ENCODE data around the gene MALT1.
"Not testable (repeated sequence)": the region's sequence is repeated elsewhere in the genome, so short reads cannot be mapped to it uniquely, and the experiment has no call there.

MALT1 gene

DNA sequence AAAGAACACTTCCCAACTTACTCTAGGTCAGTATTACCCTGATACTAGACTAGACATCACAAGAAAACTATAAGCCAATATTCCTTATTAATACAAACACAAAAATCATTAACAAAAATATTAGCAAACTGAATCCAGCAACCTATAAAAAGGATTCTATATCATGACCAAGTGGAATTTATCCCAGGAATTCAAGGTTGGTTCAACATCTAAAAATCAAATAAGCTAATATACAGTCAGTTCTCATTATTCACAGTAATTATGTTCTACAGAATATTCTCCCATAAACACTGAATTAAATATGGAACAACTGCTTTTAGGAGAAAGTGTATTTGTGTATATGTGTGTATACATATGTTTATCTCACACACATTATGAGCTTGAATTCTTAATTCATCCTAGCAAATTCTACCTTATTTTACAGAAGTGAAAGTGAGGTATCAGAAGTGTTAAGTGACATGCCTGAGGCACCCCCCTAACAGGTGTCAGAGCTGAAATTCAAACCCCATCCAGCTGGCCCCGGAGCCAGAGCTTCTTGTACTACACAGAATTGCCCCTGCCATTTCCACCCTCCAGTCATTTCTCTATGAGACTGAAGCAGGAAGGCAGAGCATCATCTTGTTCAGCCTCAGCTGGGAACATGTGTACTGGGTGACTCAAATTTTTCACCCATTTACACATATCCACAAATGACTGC, 77.8 kb downstream of the MALT1 start:
- Histone ChIP-seq H3K4me3 (ENCODE audit: low read length) (no peak overlapping the region), H3K27me3 (ENCODE audit: control insufficient read depth, insufficient read depth, low read length) (no peaks in the 10 kb centered on the region), H3K4me1 (ENCODE audit: control insufficient read depth, insufficient read depth, low read length) (no peaks in the 10 kb centered on the region), H3K9ac (ENCODE audit: low read depth, low read length) (no peak overlapping the region), H3K9me3 (replicated peaks; ENCODE audit: low read length) (no peaks in the 10 kb centered on the region), H3K4me2 (ENCODE audit: low read length) (no peak overlapping the region), H3K36me3 (ENCODE audit: insufficient read depth, low read length) (peaks cover 53% of the 10 kb centered on the region)

DNA sequence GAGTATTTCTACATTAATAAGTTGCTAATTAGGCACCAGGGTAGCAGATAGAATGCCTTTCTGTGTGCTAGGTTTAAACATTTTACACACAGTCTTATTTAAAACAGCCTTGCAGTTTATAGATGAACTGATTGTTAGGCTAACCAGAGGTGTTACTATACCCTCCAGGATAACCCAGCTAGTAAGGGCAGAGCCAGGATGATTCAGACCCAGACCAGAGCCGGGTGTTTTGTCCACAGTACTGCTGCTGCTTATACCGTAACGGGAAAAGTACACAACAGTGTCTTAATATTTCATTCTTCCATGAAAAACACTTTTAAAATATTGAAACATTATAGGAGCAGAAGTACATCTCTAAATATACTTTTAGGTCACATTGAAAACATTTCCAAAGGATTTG, 82.7 kb downstream of the MALT1 start:
- no peak overlapping the region for H3K9ac ChIP-seq (ENCODE audit: low read depth, low read length)
- peaks cover 7% of the 10 kb centered on the region for H3K27me3 ChIP-seq (ENCODE audit: control insufficient read depth, insufficient read depth, low read length)
- no peaks in the 10 kb centered on the region for H3K4me1 ChIP-seq (ENCODE audit: control insufficient read depth, insufficient read depth, low read length)
- peaks cover 18% of the 10 kb centered on the region for H3K36me3 ChIP-seq (ENCODE audit: insufficient read depth, low read length)
- no peak overlapping the region for H3K4me3 ChIP-seq (ENCODE audit: low read length)
- no peak overlapping the region for H3K4me2 ChIP-seq (ENCODE audit: low read length)
- H3K9me3 ChIP-seq (replicated peaks; ENCODE audit: low read length), result no peaks in the 10 kb centered on the region

DNA sequence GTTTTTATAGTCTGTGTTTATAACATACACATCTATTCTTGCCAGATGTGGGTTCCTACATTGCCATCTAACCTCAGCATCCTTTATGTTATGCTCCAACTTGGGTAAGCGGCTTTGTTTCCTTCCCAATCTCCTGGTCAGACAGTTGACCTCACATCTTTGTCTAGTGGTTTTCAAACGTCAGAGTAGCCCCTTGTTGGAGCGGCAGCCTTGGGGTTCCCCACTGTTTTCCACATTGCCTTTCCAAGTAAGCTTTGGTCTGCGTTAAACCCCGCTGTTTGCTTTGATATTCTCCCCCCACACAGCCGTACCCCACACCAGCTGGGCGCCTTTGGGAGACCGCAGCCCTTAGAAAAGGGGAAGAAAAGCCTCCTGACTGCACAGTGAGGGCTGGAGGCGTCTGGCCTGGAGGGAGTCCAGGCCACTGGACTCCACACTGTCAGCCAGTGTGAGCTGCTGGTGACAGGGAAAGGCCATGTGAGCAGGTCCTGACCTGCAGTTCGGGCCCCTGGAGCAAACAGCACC, 83.3 kb downstream of the MALT1 start:
- H3K4me3 ChIP-seq (ENCODE audit: low read length), result no peak overlapping the region
- peaks cover 11% of the 10 kb centered on the region for H3K36me3 ChIP-seq (ENCODE audit: insufficient read depth, low read length)
- H3K9ac ChIP-seq (ENCODE audit: low read depth, low read length), result no peak overlapping the region
- peaks cover 8% of the 10 kb centered on the region for H3K27me3 ChIP-seq (ENCODE audit: control insufficient read depth, insufficient read depth, low read length)
- no peaks in the 10 kb centered on the region for H3K4me1 ChIP-seq (ENCODE audit: control insufficient read depth, insufficient read depth, low read length)
- no peak overlapping the region for H3K4me2 ChIP-seq (ENCODE audit: low read length)
- H3K9me3 ChIP-seq (replicated peaks; ENCODE audit: low read length), result no peaks in the 10 kb centered on the region

DNA sequence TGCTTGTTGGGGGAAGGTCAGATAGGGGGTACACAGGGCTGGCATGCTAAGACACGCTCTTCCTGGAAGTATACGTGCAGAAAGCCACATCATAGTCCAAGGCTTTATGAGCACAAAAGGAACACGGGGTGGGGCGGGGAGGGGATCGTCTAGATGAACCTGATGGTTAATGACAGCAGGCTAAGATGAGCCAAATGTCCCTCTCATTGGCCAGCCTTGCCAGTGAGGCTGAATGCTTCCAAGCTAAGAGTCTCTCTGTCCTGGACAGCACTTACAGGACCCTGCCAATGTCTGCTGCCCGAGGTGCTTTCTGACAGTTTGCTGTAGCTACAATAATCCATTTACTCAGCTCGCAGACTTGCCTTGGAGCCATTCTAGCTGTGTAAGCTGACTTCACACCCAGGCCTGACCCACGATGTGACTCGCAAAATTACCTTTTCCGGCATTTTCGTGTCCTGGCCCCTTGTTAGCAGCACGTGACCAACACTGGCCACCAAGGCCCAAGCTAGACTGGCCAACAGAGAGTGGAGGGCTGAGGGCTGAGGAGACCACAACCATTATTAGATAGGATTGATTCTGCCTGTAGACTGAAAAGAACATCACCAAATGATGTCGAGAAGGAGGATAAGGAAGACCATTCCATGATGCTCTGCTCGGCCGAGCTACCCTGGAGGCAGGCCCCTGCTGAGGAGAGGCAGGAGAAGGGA, 84.2 kb downstream of the MALT1 start:
- Histone ChIP-seq H3K4me1 (ENCODE audit: control insufficient read depth, insufficient read depth, low read length) (no peaks in the 10 kb centered on the region), H3K36me3 (ENCODE audit: insufficient read depth, low read length) (peaks cover 3% of the 10 kb centered on the region), H3K9ac (ENCODE audit: low read depth, low read length) (no peak overlapping the region), H3K4me3 (ENCODE audit: low read length) (no peak overlapping the region), H3K9me3 (replicated peaks; ENCODE audit: low read length) (no peaks in the 10 kb centered on the region), H3K4me2 (ENCODE audit: low read length) (no peak overlapping the region), H3K27me3 (ENCODE audit: control insufficient read depth, insufficient read depth, low read length) (peaks cover 14% of the 10 kb centered on the region)

DNA sequence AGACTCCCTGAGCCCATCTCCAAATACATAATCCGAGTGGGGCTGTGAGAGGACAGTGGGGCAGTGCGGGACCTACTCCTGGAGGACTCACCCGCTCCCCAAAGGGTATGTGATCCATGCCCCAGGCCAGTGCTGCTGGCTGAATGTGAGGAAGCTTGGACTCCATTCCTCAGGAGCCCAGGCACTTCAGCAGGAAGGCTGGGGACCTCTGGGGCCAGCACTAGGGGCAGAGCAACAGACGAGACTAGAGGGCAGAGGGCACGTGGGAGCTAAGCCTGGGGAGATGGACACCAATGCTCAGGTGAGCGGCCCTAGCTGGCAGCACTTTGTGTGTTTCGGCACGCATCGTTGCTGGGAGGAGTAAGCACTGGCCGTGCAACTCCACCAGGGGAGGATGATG, 84.9 kb downstream of the MALT1 start:
- Histone ChIP-seq H3K36me3 (ENCODE audit: insufficient read depth, low read length) (no peaks in the 10 kb centered on the region), H3K27me3 (ENCODE audit: control insufficient read depth, insufficient read depth, low read length) (peaks cover 14% of the 10 kb centered on the region), H3K4me2 (ENCODE audit: low read length) (no peak overlapping the region), H3K9ac (ENCODE audit: low read depth, low read length) (no peak overlapping the region), H3K4me1 (ENCODE audit: control insufficient read depth, insufficient read depth, low read length) (no peaks in the 10 kb centered on the region), H3K9me3 (replicated peaks; ENCODE audit: low read length) (no peaks in the 10 kb centered on the region), H3K4me3 (ENCODE audit: low read length) (no peak overlapping the region)

DNA sequence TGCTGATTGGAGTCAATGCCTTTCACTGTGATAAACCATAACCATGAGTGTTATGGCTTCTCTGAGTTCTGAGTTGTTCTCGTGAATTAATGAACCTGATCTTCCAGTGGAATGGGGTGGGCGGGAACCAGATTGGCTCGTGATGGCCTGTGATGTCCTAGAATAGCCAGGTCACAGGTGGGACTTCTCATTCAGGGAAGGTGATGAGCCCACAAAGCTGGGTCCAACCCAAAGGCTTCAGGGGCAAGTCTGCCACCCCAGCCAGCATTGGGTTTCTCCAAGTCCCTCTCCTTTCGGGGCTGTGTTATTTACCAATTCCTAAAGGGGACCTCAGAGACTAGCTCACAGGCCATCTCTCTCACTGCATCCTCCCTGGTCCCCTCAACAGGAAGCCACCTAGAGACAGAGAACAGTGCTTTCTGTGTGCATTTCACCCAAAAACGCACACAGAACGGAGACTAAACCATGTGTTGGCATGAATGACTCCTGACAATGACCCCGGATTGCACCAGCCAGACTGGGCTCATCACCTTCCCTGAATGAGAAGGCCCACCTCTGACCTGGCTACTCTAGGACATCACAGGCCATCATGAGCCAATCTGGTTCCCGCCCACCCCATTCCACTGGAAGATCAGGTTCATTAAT, 85.5 kb downstream of the MALT1 start:
- Histone ChIP-seq H3K4me3 (ENCODE audit: low read length) (no peak overlapping the region), H3K27me3 (ENCODE audit: control insufficient read depth, insufficient read depth, low read length) (peaks cover 14% of the 10 kb centered on the region), H3K4me1 (ENCODE audit: control insufficient read depth, insufficient read depth, low read length) (no peaks in the 10 kb centered on the region)

DNA sequence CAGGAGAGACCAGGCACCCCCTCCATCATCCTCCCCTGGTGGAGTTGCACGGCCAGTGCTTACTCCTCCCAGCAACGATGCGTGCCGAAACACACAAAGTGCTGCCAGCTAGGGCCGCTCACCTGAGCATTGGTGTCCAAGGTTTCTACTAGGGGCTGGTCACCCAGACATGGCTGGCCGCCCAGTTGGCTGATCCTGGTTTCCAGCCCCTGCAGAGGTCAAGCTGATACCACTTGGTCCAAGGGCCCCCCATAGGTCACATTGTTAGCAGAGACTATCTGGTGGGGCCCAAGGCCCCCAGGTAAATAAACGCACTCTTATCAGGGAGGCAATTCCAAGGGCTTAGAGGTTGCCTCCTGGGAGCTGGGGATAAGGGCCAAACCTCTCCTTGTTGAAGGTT, 86.1 kb downstream of the MALT1 start:
- not testable (repeated sequence) for H3K4me1 ChIP-seq (ENCODE audit: control insufficient read depth, insufficient read depth, low read length); H3K4me3 ChIP-seq (ENCODE audit: low read length); H3K9ac ChIP-seq (ENCODE audit: low read depth, low read length); H3K9me3 ChIP-seq (replicated peaks; ENCODE audit: low read length); H3K4me2 ChIP-seq (ENCODE audit: low read length); H3K36me3 ChIP-seq (ENCODE audit: insufficient read depth, low read length)
- peaks cover 14% of the 10 kb centered on the region for H3K27me3 ChIP-seq (ENCODE audit: control insufficient read depth, insufficient read depth, low read length)

More for the DNA sequence above, 85.5 kb downstream of the MALT1 start:
- H3K4me2 ChIP-seq (ENCODE audit: low read length), result no peak overlapping the region
- no peaks in the 10 kb centered on the region for H3K36me3 ChIP-seq (ENCODE audit: insufficient read depth, low read length)
- H3K9me3 ChIP-seq (replicated peaks; ENCODE audit: low read length), result no peaks in the 10 kb centered on the region
- no peak overlapping the region for H3K9ac ChIP-seq (ENCODE audit: low read depth, low read length)

DNA sequence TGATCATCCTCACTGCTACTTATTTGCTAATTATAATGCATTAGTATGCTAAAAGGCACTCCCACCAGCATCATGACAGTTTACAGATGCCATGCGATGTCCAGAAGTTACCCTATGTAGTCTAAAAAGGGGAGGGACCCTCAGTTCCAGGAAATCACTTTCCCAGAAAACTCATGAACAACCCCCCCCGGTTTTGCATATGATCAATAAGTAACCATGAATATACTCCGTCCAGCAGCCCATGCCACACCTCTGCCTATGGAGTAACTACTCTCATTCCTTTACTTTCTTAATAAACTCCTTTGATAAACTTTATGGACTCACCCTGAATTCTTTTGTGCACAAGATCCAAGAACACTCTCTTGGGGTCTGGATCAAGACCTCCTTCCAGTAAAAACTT, 86.8 kb downstream of the MALT1 start:
- Histone ChIP-seq H3K9me3 (replicated peaks; ENCODE audit: low read length) (no peaks in the 10 kb centered on the region), H3K27me3 (ENCODE audit: control insufficient read depth, insufficient read depth, low read length) (peaks cover 14% of the 10 kb centered on the region)

DNA sequence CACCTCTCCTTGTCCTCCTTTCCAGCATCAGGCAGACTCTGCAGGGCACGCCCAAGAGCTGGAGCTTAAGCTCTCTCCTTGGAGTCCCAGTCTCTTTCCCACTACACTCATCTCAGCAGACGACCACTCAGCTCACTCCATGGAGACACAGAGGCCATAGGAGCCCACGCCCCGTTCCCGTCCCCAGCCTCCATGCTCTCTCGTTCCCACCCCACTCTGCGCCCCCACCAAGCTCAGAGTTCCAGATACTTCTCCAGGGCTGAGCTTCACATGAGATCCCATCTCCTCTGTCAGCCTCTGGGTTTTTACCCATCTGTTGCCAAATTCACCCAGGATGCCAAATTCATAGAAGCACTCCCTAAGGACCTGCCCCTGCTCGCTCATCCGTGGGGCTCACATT, 87.3 kb downstream of the MALT1 start:
- Histone ChIP-seq H3K4me3 (ENCODE audit: low read length) (no peak overlapping the region), H3K9me3 (replicated peaks; ENCODE audit: low read length) (no peaks in the 10 kb centered on the region), H3K4me2 (ENCODE audit: low read length) (no peak overlapping the region), H3K27me3 (ENCODE audit: control insufficient read depth, insufficient read depth, low read length) (peaks cover 14% of the 10 kb centered on the region), H3K9ac (ENCODE audit: low read depth, low read length) (no peak overlapping the region), H3K36me3 (ENCODE audit: insufficient read depth, low read length) (no peaks in the 10 kb centered on the region), H3K4me1 (ENCODE audit: control insufficient read depth, insufficient read depth, low read length) (no peaks in the 10 kb centered on the region)

More for the DNA sequence above, 86.8 kb downstream of the MALT1 start:
- Histone ChIP-seq H3K4me3 (ENCODE audit: low read length) (no peak overlapping the region), H3K9ac (ENCODE audit: low read depth, low read length) (no peak overlapping the region), H3K4me2 (ENCODE audit: low read length) (no peak overlapping the region), H3K4me1 (ENCODE audit: control insufficient read depth, insufficient read depth, low read length) (no peaks in the 10 kb centered on the region), H3K36me3 (ENCODE audit: insufficient read depth, low read length) (no peaks in the 10 kb centered on the region)

DNA sequence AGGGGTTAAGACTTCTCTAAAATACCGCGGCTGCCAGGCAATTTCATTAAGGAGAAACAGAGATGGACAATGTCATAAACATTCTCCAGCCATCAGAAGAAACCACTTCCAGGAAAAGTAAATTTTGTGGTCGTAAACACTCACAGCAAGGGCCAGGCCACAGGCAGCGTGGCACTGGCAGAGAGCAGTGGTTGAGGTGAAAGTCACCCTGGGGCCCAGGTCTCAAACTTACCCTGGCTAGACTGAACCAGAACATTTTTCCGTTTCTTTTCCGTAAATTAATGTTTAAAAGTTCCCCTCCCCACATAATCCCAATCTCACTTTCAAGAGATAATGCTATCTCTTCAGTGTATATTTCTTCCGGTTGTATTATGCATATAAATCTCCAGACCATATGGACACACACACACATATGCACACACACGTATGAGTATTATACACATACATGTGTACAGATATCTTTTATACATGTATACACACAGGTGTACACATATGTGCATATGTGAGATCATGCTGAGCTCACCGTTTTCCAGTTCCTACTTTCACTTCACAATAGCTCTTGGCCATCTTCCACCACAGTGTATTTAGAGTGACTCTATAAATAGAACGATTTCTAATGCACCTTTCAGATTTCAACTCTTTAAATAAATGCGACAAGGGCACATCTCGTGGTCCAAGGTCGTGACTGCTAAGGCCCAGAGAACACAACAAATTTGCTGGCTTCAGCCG, 90.1 kb downstream of the MALT1 start:
- Histone ChIP-seq H3K9ac (ENCODE audit: low read depth, low read length) (no peak overlapping the region), H3K36me3 (ENCODE audit: insufficient read depth, low read length) (no peaks in the 10 kb centered on the region), H3K4me2 (ENCODE audit: low read length) (no peak overlapping the region), H3K4me1 (ENCODE audit: control insufficient read depth, insufficient read depth, low read length) (no peaks in the 10 kb centered on the region), H3K27me3 (ENCODE audit: control insufficient read depth, insufficient read depth, low read length) (peaks cover 31% of the 10 kb centered on the region), H3K9me3 (replicated peaks; ENCODE audit: low read length) (no peaks in the 10 kb centered on the region), H3K4me3 (ENCODE audit: low read length) (no peak overlapping the region)
